Superior temporal gyrus (tissue), 1 donor: ENCODE data around the gene ANKRD27.
"Not testable (repeated sequence)": the region's sequence is repeated elsewhere in the genome, so short reads cannot be mapped to it uniquely, and the experiment has no call there.

Experiments
- DNase-seq: peaks from one replicate; pipeline ENCODE4 v3.0.0-alpha.2; 2016; ENCODE audit errors: extremely low spot score

The ANKRD27 gene

DNA sequence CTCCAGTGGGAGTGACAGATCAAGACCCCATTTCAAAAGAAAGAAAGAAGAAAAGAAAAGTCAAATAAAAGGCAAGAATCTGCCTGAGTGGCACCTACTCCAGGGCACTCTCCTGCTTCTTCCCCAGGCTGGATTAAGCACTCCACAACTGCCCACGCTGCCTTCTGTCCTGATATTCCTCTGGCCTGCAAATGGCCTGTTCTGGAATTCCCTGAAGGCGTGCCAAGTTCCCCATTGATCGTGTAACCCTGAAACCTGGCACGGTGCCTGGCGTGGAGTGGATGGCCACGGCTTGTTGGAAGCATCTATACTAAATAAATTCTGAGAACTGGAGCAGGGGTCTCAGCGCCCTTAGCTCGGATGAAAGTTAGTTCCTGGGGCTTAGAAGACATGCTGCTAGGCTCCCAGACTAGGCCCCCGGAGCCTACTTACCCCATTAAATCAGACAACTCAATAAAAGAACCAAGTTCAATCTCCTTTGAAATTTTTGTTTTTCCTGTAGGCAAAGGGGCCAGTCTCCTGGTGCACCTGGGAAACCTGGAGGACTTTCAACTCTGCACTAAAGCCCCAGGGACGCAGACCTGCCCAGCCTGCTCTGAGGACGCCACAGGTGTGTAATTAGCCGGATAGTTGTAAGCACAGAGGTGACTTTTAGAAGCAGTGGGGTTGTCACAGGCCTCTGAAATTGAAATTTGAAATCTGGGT, 21.9 kb downstream of the ANKRD27 start:
- no peak for DNase-seq

DNA sequence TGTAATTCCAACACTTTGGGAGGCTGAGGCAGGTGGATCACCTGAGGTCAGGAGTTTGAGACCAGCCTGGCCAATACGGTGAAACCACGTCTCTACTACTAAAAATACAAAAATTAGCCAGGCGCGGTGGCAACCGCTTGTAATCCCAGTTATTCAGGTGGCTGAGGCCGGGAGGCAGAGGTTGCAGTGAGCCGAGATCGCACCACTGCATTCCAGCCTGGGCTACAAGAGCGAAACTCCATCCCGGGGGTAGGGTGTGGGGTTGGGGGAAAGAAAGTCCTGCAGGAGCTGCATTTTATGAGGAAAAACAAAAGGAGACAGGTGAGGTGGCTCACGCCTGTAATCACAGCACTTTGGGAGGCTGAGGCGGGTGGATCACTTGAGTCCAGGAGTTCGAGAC, 22.6 kb downstream of the ANKRD27 start:
- not testable (repeated sequence) for DNase-seq

DNA sequence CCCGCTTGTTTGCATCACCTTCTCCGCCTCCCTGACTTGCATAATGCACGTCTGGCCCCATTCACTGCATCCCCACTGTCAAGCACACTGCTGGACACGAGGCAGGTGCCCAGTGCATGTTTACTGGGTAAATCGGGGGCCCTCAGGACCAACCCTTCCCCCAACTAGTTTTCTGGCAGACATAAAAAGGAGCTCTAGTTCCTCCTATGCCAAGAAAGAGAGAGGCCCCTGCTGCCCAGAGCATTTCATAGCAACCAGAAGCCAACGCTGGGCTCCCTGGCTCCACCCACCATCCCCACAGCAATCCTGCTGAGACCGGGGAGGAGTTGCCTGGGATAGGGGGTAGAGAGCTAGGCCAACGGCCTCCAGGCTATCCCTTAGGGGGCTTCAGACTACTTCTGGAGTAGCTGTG, 23.2 kb downstream of the ANKRD27 start:
- DNase-seq: no peak

DNA sequence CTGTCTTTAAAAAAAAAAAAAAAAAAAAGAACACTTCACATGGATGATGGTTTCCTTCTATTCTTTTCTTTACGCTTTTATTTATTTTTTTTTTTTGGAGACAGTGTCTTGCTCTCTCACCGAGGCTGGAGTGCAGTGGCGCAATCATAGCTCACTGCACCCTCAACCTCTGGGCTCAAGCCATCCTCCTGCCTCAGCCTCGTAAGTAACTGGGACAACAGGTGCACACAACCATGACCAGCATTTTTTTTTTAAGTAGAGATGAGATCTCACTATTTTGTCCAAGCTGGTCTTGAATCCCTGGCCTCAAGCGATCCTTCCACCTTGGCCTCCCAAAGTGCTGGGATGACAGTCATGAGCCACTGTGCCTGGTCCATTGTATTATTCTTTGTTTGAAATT, 24.3 kb downstream of the ANKRD27 start:
- DNase-seq: no peak

DNA sequence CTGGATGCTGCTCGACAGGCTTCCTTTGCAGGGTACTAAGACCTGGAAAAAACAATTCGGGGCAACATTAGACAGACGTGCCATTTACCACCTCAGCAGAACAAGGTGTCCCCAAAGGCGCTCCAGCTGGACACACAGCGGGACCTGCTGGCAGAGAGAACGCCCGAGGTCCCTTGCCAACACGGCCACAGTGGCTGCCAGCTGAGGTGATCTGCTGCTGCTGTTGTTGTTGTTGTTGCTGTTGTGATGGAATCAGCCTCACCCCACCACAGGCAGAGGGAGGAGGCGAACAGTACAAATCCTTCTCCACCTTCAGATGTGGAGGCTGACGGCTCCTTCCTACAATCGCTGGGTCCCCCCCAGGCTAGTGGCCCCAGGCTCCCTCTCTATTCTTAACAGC, 25.2 kb downstream of the ANKRD27 start:
- DNase-seq: no peak

DNA sequence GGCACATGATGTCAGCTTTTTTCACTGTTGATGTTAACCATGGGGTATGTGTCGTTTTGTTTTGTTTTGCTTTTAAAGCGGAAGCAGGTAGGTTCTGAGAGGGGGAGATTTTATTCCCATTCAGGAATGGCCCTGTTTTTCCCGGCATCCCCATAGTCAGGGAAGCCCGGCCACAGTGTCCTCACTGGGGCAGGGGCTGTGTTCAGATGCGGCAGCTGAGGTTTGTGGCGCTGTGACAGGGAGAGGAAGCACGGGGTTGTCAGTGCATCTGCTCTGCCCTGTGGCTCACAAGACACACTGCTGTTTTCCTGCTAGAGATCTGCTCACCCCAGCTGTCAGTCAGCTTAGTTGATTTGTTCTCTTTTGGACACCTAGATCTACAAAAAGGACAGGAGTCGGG, 27.6 kb downstream of the ANKRD27 start:
- DNase-seq: no peak

DNA sequence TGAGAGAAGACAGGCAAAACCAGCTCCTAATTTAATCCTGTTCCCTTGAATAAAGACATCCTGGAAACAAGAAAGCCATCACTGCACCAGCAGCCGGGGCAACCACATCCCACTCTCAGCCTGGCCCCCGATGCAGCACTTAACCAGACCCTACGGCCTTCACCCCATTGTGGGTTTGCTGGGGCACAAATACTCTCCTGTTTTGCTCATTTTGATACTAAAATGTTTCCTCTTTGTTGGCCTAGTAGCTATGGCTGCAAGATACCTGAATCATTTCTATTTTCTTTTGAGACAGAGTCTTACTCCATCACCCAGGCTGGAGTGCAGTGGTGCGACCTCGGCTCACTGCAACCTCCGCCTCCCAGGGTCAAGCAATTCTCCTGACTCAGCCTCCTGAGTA, 28.4 kb downstream of the ANKRD27 start:
- DNase-seq: no peak

DNA sequence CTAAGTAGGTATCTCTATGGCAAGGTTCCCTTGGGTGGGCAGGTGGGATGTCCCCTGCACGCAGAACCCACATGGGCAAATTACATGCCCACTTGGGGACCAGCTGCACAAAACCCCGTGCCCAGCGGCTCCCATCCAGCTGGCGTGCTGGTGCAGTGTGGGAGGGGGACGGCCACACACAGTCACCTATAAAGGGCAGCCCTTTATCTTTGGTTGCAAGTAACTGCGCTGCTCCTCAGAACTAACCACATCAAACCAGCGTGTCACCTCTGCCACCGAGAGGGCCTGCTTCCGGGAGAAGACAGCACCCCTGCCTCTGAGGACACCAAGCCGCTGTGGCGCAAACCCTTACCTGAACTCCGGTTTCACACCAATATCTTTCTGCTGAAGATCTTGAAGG, 32.2 kb downstream of the ANKRD27 start:
- no peak for DNase-seq

DNA sequence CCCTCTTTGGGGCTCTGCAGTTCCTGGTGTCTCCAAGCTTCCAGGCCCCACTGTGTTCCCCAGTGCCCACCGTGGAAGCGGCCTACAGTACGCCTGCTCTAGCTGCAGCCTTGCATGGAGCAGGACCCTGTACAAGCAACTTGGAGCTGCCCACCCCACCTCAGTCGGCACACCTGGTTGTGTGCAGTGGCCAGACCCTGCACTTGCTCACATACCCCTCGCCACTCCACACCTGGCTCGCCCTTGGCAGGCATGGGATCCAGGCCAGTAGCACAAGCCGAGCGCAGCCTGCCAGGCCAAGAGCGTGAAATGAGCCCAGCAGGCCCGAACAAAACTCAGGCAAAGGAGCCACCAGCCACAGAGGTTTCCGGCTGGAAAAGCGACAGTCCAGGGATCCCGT, 36.4 kb downstream of the ANKRD27 start:
- DNase-seq: no peak

DNA sequence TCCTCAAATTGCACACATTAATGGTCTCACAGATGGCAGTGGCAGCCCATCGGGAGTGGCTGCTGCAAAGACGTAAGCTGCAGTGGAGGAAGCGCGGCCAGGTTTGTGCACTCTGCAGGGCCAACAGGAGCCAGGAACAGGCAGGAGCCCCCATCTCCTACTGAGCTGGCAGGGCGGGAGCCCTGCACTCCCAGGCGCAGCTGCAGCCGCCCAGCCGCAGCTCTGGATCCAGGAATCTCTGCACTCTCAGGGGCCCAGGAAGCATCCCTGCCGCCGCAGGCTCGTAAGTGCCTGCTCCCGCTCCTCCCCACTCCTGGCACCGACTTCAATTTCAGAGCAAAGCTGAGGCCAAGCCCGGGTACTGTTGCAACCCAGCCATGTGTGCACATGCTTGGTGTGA, 37.5 kb downstream of the ANKRD27 start:
- no peak for DNase-seq

DNA sequence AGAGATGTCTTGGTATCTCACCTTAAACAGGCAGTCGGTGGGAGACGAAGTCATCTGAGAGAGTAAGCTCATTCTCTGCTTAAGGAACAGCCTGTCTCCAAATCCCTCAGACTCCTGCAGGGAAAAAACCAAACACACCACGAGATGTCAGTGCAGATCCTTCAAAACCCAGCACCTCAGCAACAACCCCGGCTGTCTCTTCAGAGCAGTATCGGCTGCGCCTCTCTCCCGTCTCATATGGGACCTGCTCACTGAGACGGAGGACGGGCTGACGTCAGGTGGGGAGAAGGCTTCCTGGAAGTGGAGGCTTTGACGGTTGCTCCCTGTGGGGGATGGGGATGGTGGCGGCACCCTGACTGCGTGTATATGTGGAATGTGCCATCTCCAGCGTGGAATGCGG, 43.6 kb downstream of the ANKRD27 start:
- no peak for DNase-seq

DNA sequence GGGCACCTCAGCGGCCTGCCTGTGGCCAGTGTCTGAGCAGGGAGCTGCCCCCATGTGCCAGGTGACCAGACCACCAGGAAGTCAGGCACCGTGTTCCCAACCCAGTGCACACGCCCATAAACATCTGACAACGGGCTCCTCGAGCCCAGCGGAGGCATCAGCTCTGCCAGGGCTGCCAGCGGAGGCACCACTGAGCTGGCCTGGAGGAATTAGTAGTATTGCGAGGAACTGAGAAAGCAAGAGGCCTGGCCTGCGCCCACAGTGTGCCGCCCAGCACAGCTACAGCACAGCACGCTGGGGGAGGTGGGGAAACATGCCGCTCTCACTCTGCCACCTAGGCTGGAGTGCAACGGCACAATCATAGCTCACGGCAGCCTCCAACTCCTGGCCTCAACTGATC, 44.6 kb downstream of the ANKRD27 start:
- no peak for DNase-seq

DNA sequence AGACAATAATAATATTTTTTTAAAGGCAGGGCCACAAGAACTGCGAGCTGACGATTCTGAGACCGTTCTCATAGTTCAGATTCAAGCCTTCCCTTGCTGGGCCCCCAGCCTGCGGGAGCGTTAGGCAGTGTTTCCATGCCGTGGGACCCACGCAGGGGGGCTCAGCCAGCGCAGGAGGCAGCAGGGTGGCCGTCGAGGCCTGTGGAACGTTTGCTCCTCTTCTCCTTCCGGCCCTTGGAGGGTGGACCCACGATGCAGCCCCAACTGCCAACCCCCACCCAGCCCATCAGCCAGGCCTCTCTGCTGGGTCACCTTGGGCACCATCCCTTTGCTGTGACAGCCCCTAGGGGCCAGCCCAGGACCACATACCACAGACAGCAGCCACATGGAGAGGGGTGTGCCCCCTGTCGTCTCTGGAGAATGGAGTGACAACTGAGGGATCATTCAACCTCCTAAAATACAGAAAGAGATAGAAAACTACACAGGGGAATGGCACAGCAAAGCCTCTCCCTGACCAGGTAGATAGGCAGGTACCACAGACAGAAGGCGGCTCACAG, 47.2 kb downstream of the ANKRD27 start:
- DNase-seq: no peak

DNA sequence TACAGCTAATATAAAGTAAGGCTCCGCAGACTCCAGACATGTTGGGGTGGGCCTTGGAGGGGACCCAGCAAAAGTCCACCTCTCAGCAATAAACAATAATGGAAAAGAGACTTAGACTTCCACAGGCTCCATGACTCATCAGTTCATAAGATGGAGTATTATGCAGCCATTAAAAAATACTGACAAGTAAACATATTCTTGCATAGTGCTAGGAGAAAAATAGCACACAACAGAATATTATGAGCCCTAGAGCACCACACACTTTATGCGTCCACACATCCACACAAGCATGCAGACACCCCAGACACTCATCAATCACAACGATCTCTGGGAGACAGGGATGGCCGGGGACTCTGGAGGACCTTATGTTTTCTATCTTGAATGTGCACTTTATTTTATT, 48.0 kb downstream of the ANKRD27 start:
- DNase-seq: no peak

DNA sequence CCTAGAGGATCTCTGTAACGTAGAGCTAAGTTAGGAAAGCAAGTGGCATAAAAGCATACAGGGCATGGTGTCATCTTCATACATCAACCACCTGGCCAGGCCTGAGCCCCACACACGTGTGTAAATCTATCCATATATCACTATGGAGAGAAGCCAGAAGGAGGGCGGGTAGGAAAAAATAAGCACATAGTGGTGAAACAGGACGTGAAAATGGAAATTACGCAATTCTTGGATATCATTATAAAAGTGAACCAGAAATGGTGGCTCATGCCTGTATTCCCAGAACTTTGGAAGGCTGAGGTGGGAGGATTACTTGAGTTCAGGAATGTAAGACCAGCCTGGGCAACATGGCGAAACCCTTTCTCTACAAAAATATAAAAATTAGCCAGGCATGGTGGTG, 50.6 kb downstream of the ANKRD27 start:
- DNase-seq: no peak

DNA sequence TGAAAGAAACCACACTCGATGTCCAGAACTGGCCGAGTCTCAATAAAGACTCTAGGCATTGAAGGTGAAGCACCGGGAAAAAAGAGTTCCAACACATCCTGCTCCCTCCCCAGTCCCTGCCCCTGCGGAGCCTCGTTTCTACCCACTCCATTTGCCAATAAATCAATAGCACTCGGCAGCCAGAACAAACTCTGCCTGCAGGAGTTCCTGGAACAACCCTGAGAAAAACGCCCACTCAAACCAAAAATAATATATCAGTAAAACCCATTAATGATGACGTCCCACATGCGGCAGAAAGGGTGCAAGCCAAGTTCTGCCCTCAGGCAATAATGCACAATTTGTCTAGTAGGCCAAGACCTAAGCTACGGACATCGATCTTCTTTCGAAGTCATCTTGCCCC, 53.0 kb downstream of the ANKRD27 start:
- DNase-seq: no peak

DNA sequence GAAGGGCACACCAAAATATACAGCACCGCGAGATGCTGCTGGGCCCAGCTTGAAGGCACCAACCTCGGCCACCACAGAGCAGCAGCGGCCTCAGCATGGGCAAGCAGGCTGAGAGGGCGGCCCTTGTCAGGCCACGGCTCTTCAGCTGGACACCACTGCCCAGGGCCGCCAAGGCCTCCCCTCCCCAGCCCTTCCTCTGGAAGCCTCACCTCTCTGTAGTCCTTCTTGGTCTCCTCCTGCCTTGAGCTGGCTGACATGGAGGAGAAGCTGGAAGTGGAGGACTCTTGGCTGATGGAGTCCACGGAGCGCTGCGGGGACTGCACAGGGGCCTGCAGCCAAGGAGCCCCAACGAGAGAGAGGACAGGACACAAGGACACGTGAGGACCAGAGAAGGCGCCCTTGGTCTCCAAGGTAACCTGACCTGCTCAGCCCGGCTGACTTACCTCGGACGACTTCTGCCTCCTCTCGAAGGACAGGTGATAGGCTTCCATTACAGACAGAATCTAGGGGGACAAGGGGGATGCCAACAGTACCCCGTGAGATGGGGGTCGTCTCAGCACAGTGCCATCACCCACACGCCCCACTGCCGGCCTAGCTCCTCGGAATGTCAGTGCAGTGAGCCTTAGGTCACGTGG, 55.8 kb downstream of the ANKRD27 start:
- no peak for DNase-seq

DNA sequence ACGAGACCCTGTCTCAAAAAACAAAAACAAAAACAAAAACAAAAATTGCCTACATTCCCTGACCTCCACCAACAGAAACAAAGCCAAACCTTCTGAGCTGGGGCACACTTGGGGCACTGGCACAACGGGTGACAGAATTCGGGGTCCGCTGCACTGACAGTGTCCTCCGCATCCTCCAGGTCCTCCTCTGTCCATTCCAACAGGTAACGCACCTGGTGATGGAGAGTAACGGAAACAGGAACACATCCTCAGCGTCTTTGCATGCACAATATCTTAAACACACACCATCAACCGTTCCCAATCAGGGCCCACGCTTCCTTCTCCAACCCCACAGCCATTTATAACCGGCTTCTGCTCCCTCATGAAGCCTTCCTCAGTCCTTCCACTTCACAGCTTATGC, 59.4 kb downstream of the ANKRD27 start:
- DNase-seq: no peak

DNA sequence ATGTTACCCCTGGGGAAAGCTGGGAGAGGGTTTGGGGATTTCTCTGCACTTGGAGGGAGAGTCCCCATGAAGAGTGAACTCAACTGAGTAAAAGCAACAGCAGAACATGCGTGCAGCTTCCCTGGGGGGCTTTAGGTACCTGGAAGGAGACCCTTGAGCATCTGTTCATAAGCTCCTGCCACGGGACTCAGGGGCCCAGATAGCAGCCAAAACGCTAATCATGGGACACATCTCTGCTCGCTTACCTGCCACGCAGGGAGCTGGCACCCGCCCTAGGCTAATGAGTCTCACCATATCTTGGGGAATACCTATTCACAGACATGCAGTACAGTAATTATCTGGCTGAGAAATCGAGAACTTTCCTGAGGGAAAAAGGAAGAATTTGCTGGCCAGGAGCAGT, 60.1 kb downstream of the ANKRD27 start:
- DNase-seq: no peak

DNA sequence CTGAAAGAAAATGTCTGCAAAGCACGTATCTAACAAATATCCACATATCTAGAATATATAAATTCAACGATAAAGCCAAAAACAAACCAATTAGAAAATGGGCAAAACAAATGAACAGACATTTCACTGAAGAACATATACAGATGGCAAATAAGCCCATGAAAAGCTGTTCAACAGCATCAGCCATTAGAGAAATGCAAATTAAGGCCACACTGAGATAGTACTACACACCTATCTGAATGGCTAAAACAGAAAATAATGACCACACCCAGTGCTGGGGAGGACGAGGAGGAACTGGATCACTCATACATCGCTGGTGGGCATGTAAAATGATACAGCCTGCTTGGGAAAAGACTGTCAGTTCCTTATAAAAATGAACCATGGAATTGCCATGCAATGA, 62.0 kb downstream of the ANKRD27 start:
- no peak for DNase-seq

DNA sequence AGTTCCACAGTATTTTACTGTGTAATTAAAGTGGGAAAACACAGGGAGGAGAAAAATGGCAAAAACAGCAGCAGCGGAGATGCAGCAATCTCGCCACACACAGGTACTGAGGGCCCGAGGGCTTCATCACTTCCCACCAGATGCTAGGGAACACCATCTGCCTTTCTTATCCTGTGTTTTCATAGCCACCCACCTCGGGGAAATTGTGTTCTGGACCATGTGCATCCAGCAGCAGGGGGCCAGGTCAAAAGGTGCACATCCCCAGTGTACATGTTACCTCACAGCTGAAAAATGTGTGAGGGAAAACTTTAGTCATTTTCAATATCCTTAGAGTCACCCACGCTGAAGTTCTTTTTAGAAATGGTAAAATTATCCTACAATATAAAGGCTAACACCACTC, 63.8 kb downstream of the ANKRD27 start:
- DNase-seq: no peak

DNA sequence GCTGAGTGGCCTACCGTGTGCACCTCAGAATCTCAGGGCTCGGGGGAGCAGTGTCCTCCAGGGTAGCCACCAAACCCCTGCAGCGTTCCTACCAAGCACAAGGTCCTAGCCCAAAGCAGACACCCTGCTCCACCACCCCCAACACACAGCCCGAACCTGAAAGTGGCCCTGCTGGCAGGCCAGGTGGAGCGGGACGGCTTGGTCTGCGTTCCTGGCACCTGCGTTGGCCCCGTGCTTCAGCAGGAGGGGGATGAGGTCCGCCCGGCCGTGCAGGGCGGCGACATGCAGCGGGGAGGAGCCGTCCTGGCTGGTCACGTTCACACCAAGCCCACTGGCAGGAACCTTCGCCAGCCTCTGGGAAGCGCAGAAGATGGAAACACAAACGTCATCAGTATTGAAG, 67.5 kb downstream of the ANKRD27 start:
- DNase-seq: no peak

DNA sequence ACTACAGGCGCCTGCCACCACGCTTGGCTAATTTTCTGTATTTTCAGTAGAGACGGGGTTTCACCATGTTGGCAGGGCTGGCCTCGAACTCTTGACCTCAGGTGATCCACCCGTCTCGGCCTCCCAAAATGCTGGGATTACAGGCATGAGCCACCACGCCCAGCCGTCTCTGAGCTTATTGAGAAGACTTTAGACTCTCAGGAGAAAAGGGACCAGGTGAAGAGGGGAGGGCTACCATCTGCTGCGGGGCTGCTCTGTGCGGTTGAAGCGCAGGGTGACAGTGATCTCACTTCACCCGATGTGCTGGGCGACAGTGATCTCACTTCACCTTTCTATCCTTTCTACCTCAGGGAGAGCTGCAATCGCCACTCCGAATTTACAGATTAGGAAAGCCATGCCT, 68.7 kb downstream of the ANKRD27 start:
- no peak for DNase-seq

DNA sequence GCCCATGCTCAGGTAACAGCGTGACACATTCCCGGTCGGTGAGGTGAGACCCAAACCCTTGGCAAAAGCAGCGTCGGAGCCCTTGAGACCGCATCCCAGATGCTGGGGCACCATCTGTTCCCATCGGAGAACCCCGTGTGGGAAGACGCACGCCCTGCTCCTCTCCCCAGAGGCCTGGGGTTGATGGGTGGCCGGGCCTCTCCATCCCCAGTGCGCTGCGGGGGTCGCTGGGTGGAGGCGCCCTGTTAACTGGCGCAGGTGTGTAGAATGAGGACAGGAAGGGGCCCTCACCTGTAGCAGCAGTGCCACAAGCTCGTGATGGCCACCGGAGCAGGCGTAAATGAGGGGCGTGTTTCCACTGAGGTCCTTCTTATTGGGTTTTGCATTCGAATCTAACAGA, 69.4 kb downstream of the ANKRD27 start:
- DNase-seq: no peak
